ENCODE results near the gene KCNJ6. TPM values are rescaled to one million over a fixed set of nuclear protein-coding genes. Genes with fewer than 3 reads are reported as not detected.

KCNJ6 gene
- total and polyA plus RNA-seq, 7 experiments from 2014 or later: 0.01 TPM; not detected in 6

- Mint-ChIP-seq H3K9me3 (peaks cover 2 to 17% (median 8%) of the 10 kb centered on the region in 11 donors), H3K4me3 (no peak overlapping the region), H3K27ac (no peak overlapping the region), H3K4me1 (no peaks in the 10 kb centered on the region), H3K36me3 (peaks cover 0 to 11% (median 0%) of the 10 kb centered on the region in 5 donors), H3K27me3 (peaks cover 0 to 8% (median 0%) of the 10 kb centered on the region in 5 donors)
- H3K36me3 ChIP-seq (ENCODE audit: control insufficient read depth in 2 of 3, insufficient read depth in 3 of 3, low read length in 3 of 3): no peaks in the 10 kb centered on the region
- DNase-seq (no peak), ATAC-seq (no peak)
- H3K27me3 ChIP-seq (ENCODE audit: control insufficient read depth in 2 of 2, insufficient read depth in 2 of 2, low read length in 2 of 2): no peaks in the 10 kb centered on the region
- ChIA-PET CTCF (no interaction called here), POLR2A (interaction anchor here (0.5 kb wide), 1 partner anchor 197 kb away, joined by 3 read pairs; no protein-coding TSS in a partner anchor)
- H3K4me1 ChIP-seq (ENCODE audit: control insufficient read depth in 2 of 2, insufficient read depth in 2 of 2, low read length in 2 of 2): no peaks in the 10 kb centered on the region
- H3K4me3 ChIP-seq (ENCODE audit: low read length): no peak overlapping the region
- H3K27ac ChIP-seq (ENCODE audit: low read depth, low read length): no peak overlapping the region
- H3K9me3 ChIP-seq (ENCODE audit: control insufficient read depth in 2 of 3, low read length in 3 of 3): no peaks in the 10 kb centered on the region
- intact Hi-C loops (cut with micrococcal nuclease): no loop called here
Observed at GRCh38 chr21:37574316-37574715, 341.9 kb downstream of the KCNJ6 start.

GRCh38 chr21:37571442-37571841, 344.8 kb downstream of the KCNJ6 start:
- Histone ChIP-seq H3K4me1 (ENCODE audit: control insufficient read depth in 2 of 2, insufficient read depth in 2 of 2, low read length in 2 of 2) (no peaks in the 10 kb centered on the region), H3K9me3 (ENCODE audit: control insufficient read depth in 2 of 3, low read length in 3 of 3) (no peaks in the 10 kb centered on the region), H3K4me3 (ENCODE audit: low read length) (no peak overlapping the region), H3K27me3 (ENCODE audit: control insufficient read depth in 2 of 2, insufficient read depth in 2 of 2, low read length in 2 of 2) (no peaks in the 10 kb centered on the region), H3K36me3 (ENCODE audit: control insufficient read depth in 2 of 3, insufficient read depth in 3 of 3, low read length in 3 of 3) (no peaks in the 10 kb centered on the region), H3K27ac (ENCODE audit: low read depth, low read length) (no peak overlapping the region)
- peaks cover 0 to 15% (median 0%) of the 10 kb centered on the region in 5 donors for H3K27me3 Mint-ChIP-seq
- CTCF ChIA-PET: no interaction called here
- H3K36me3 Mint-ChIP-seq: no peaks in the 10 kb centered on the region
- no peak for DNase-seq
- POLR2A ChIA-PET: no interaction called here
- H3K4me3 Mint-ChIP-seq: no peak overlapping the region
- no peak for ATAC-seq
- peaks cover 0 to 2% (median 0%) of the 10 kb centered on the region in 11 donors for H3K9me3 Mint-ChIP-seq
- no peak overlapping the region for H3K27ac Mint-ChIP-seq
- intact Hi-C loops (cut with micrococcal nuclease): no loop called here
- H3K4me1 Mint-ChIP-seq: no peaks in the 10 kb centered on the region

- ATAC-seq: no peak
- CTCF ChIA-PET: no interaction called here
- H3K9me3 ChIP-seq (ENCODE audit: control insufficient read depth in 2 of 3, low read length in 3 of 3): no peaks in the 10 kb centered on the region
- no peaks in the 10 kb centered on the region for H3K27me3 ChIP-seq (ENCODE audit: control insufficient read depth in 2 of 2, insufficient read depth in 2 of 2, low read length in 2 of 2)
- peaks cover 6 to 9% of the 10 kb centered on the region in 2 donors for H3K4me1 ChIP-seq (ENCODE audit: control insufficient read depth in 2 of 2, insufficient read depth in 2 of 2, low read length in 2 of 2)
- no peaks in the 10 kb centered on the region for H3K36me3 ChIP-seq (ENCODE audit: control insufficient read depth in 2 of 3, insufficient read depth in 3 of 3, low read length in 3 of 3)
- Mint-ChIP-seq H3K27me3 (peaks cover 0 to 15% (median 0%) of the 10 kb centered on the region in 5 donors), H3K4me1 (peaks cover 0 to 21% (median 16%) of the 10 kb centered on the region in 7 donors), H3K9me3 (peaks cover 0 to 3% (median 0%) of the 10 kb centered on the region in 11 donors), H3K36me3 (no peaks in the 10 kb centered on the region), H3K4me3 (no peak overlapping the region), H3K27ac (no peak overlapping the region)
- intact Hi-C loops (cut with micrococcal nuclease): loop anchor here (10.0 kb wide), 3 partner anchors 404 to 1746 kb away; partner anchors contain the start of gene BRWD1 (in 1 of the 2)
- POLR2A ChIA-PET: no interaction called here
- DNase-seq: no peak
- H3K27ac ChIP-seq (ENCODE audit: low read depth, low read length): no peak overlapping the region
- no peak overlapping the region for H3K4me3 ChIP-seq (ENCODE audit: low read length)
Observed at GRCh38 chr21:37568916-37569315, 347.3 kb downstream of the KCNJ6 start.

GRCh38 chr21:37568415-37568814, 347.8 kb downstream of the KCNJ6 start:
- Histone ChIP-seq H3K27me3 (ENCODE audit: control insufficient read depth in 2 of 2, insufficient read depth in 2 of 2, low read length in 2 of 2) (no peaks in the 10 kb centered on the region), H3K36me3 (ENCODE audit: control insufficient read depth in 2 of 3, insufficient read depth in 3 of 3, low read length in 3 of 3) (no peaks in the 10 kb centered on the region), H3K4me1 (ENCODE audit: control insufficient read depth in 2 of 2, insufficient read depth in 2 of 2, low read length in 2 of 2) (peaks cover 6 to 9% of the 10 kb centered on the region in 2 donors), H3K9me3 (ENCODE audit: control insufficient read depth in 2 of 3, low read length in 3 of 3) (no peaks in the 10 kb centered on the region), H3K27ac (ENCODE audit: low read depth, low read length) (no peak overlapping the region), H3K4me3 (ENCODE audit: low read length) (no peak overlapping the region)
- ChIA-PET CTCF (no interaction called here), POLR2A (no interaction called here)
- intact Hi-C loops (cut with micrococcal nuclease): loop anchor here (10.0 kb wide), 3 partner anchors 404 to 1746 kb away; partner anchors contain the start of gene BRWD1 (in 1 of the 2)
- no peak overlapping the region for H3K27ac Mint-ChIP-seq
- no peaks in the 10 kb centered on the region for H3K36me3 Mint-ChIP-seq
- peaks cover 0 to 21% (median 17%) of the 10 kb centered on the region in 7 donors for H3K4me1 Mint-ChIP-seq
- DNase-seq (no peak), ATAC-seq (no peak)
- peaks cover 0 to 3% (median 0%) of the 10 kb centered on the region in 11 donors for H3K9me3 Mint-ChIP-seq
- H3K4me3 Mint-ChIP-seq: no peak overlapping the region
- H3K27me3 Mint-ChIP-seq: peaks cover 0 to 15% (median 0%) of the 10 kb centered on the region in 5 donors

- Histone ChIP-seq H3K27me3 (ENCODE audit: control insufficient read depth in 2 of 2, insufficient read depth in 2 of 2, low read length in 2 of 2) (no peaks in the 10 kb centered on the region), H3K4me1 (ENCODE audit: control insufficient read depth in 2 of 2, insufficient read depth in 2 of 2, low read length in 2 of 2) (peaks cover 11 to 17% of the 10 kb centered on the region in 2 donors), H3K36me3 (ENCODE audit: control insufficient read depth in 2 of 3, insufficient read depth in 3 of 3, low read length in 3 of 3) (no peaks in the 10 kb centered on the region), H3K9me3 (ENCODE audit: control insufficient read depth in 2 of 3, low read length in 3 of 3) (no peaks in the 10 kb centered on the region), H3K27ac (ENCODE audit: low read depth, low read length) (no peak overlapping the region), H3K4me3 (ENCODE audit: low read length) (no peak overlapping the region)
- no peaks in the 10 kb centered on the region for H3K36me3 Mint-ChIP-seq
- peaks cover 0 to 3% (median 0%) of the 10 kb centered on the region in 11 donors for H3K9me3 Mint-ChIP-seq
- no peak for ATAC-seq
- H3K4me1 Mint-ChIP-seq: peaks cover 0 to 32% (median 17%) of the 10 kb centered on the region in 7 donors
- no peak overlapping the region for H3K4me3 Mint-ChIP-seq
- intact Hi-C loops (cut with micrococcal nuclease): loop anchor here (10.0 kb wide), 3 partner anchors 402 to 1748 kb away; partner anchors contain the start of gene BRWD1 (in 1 of the 2)
- H3K27ac Mint-ChIP-seq: no peak overlapping the region
- no peak for DNase-seq
- ChIA-PET CTCF (no interaction called here), POLR2A (no interaction called here)
- peaks cover 0 to 15% (median 0%) of the 10 kb centered on the region in 5 donors for H3K27me3 Mint-ChIP-seq
Observed at GRCh38 chr21:37566790-37567615, 349.3 kb downstream of the KCNJ6 start.

GRCh38 chr21:37565530-37566223, 350.6 kb downstream of the KCNJ6 start:
- H3K27ac ChIP-seq (ENCODE audit: low read depth, low read length): no peak overlapping the region
- intact Hi-C loops (cut with micrococcal nuclease): loop anchor here (2.0 to 10.0 kb wide), 4 partner anchors 109 to 1749 kb away; partner anchors contain the start of gene BRWD1 (in 1 of the 2)
- DNase-seq (no peak), ATAC-seq (no peak)
- H3K27me3 Mint-ChIP-seq: peaks cover 0 to 12% (median 0%) of the 10 kb centered on the region in 5 donors
- H3K4me3 ChIP-seq (ENCODE audit: low read length): no peak overlapping the region
- no peaks in the 10 kb centered on the region for H3K9me3 ChIP-seq (ENCODE audit: control insufficient read depth in 2 of 3, low read length in 3 of 3)
- ChIA-PET POLR2A (no interaction called here), CTCF (no interaction called here)
- H3K27me3 ChIP-seq (ENCODE audit: control insufficient read depth in 2 of 2, insufficient read depth in 2 of 2, low read length in 2 of 2): no peaks in the 10 kb centered on the region
- H3K4me1 Mint-ChIP-seq: peaks cover 0 to 32% (median 17%) of the 10 kb centered on the region in 7 donors
- peaks cover 0 to 2% (median 0%) of the 10 kb centered on the region in 11 donors for H3K9me3 Mint-ChIP-seq
- peaks cover 11 to 17% of the 10 kb centered on the region in 2 donors for H3K4me1 ChIP-seq (ENCODE audit: control insufficient read depth in 2 of 2, insufficient read depth in 2 of 2, low read length in 2 of 2)
- H3K27ac Mint-ChIP-seq: peak overlapping the region in 8 of 9 donors; percentile 23 to 99 (median 98)
- no peaks in the 10 kb centered on the region for H3K36me3 ChIP-seq (ENCODE audit: control insufficient read depth in 2 of 3, insufficient read depth in 3 of 3, low read length in 3 of 3)
- peak overlapping the region in 8 of 10 donors; percentile 13 to 97 (median 74) for H3K4me3 Mint-ChIP-seq
- no peaks in the 10 kb centered on the region for H3K36me3 Mint-ChIP-seq
